OCI-LY7 (cell line): Measurements from ENCODE around the gene LMOD1. TPM values are rescaled to one million over a fixed set of nuclear protein-coding genes. Genes with fewer than 3 reads are reported as not detected.

ENCODE experiments used
- BruUV-seq: library from RNA; stranded (reverse); fragments of 400-500 nt; replicated peaks from 2 replicates; lab custom pipeline; 2021; lab: Mats Ljungman, UMichigan
- CTCF ChIA-PET: fragments of 300-600 bp; sonication (Branson Sonifier 250); formaldehyde crosslinking; loops from one replicate; lab custom pipeline; 2022; ENCODE audit warnings: antibody characterized with exemption; ENCODE audit not compliant: unreplicated experiment; lab: Charles Lee
- POLR2A ChIA-PET: fragments of 300-600 bp; sonication (Branson Sonifier 250); formaldehyde crosslinking; loops from one replicate; lab custom pipeline; 2022; ENCODE audit warnings: antibody characterized with exemption; lab: Charles Lee
- DNase-seq: peaks from one replicate; pipeline ENCODE4 v3.0.0-alpha.2; 2015; ENCODE audit warnings: low spot score
- H2AFZ ChIP-seq: fragments of 200-600 bp; sonication (generic), shearing (Covaris generic); 2 replicates; pipeline ENCODE4 v1.6.1; 2014; ENCODE audit warnings: mild to moderate bottlenecking, antibody characterized with exemption, low read length, moderate library complexity
- H3K27ac ChIP-seq: fragments of 200-600 bp; sonication (generic); 2 replicates; pipeline ENCODE4 v1.5.1; 2014; ENCODE audit warnings: mixed run types, low read depth, mild to moderate bottlenecking, moderate library complexity, low read length, inconsistent platforms; ENCODE audit not compliant: poor library complexity, severe bottlenecking
- H3K36me3 ChIP-seq: fragments of 200-600 bp; sonication (generic); 2 replicates; pipeline ENCODE4 v1.6.1; 2014; ENCODE audit warnings: mild to moderate bottlenecking, antibody characterized with exemption, low read length, moderate library complexity, mixed read lengths; ENCODE audit not compliant: insufficient read depth
- H3K4me1 ChIP-seq: fragments of 200-600 bp; sonication (generic); 2 replicates; pipeline ENCODE4 v1.5.1; 2014; ENCODE audit warnings: mild to moderate bottlenecking, low read length; ENCODE audit not compliant: insufficient read depth, poor library complexity, severe bottlenecking
- H3K4me2 ChIP-seq: fragments of 200-600 bp; sonication (generic); 2 replicates; pipeline ENCODE4 v1.6.1; 2014; ENCODE audit warnings: mild to moderate bottlenecking, low read length
- H3K4me3 ChIP-seq: fragments of 200-600 bp; sonication (generic); 2 replicates; pipeline ENCODE4 v1.5.1; 2014; ENCODE audit warnings: mild to moderate bottlenecking, low read depth, low read length; ENCODE audit not compliant: poor library complexity, severe bottlenecking
- H3K79me2 ChIP-seq: fragments of 200-600 bp; sonication (generic); 2 replicates; pipeline ENCODE4 v1.6.1; 2016; ENCODE audit warnings: low read depth, mild to moderate bottlenecking, low read length, moderate library complexity, mixed read lengths; ENCODE audit not compliant: insufficient read depth
- H3K9me2 ChIP-seq: fragments of 200-600 bp; sonication (generic); 2 replicates; pipeline ENCODE4 v1.6.1; 2016; ENCODE audit warnings: mild to moderate bottlenecking, low read length, mixed read lengths; ENCODE audit not compliant: insufficient read depth
- H3K9me3 ChIP-seq: fragments of 200-600 bp; sonication (generic); 2 replicates; pipeline ENCODE4 v1.6.1; 2014; ENCODE audit warnings: mild to moderate bottlenecking, mixed run types, low read length, mixed read lengths
- H4K20me1 ChIP-seq: fragments of 200-600 bp; sonication (generic); 2 replicates; pipeline ENCODE4 v1.6.1; 2014; ENCODE audit warnings: mild to moderate bottlenecking, antibody characterized with exemption, low read length, moderate library complexity, mixed read lengths; ENCODE audit not compliant: insufficient read depth
- CTCF ChIP-seq: fragments of 200-600 bp; sonication (generic); conservative IDR thresholded peaks from 2 replicates; pipeline ENCODE4 v1.5.1; 2014; ENCODE audit warnings: mild to moderate bottlenecking, antibody characterized with exemption, low read length, moderate library complexity, mixed read lengths
- EZH2phosphoT487 ChIP-seq: fragments of 200-600 bp; sonication (generic); IDR thresholded peaks from 2 replicates; pipeline ENCODE4 v1.6.1; 2018; ENCODE audit warnings: low read depth, borderline replicate concordance, mild to moderate bottlenecking, mixed run types, antibody characterized with exemption, low read length, moderate library complexity, mixed read lengths
- intact Hi-C: fragments of 100-400 bp; cut with micrococcal nuclease; formaldehyde crosslinking; loops from one replicate; pipeline ENCODE4 v1.10.0; 2022; ENCODE audit not compliant: unreplicated experiment
- total RNA-seq, 2 experiments: library from RNA; depleted of rRNA in 1 of 2; stranded (reverse); fragments of >200 nt in 1 of 2; shearing (Covaris generic) in 1 of 2; gene quantifications; 2 replicates each; pipeline ENCODE4 v1.2.3, GENCODE V29; 2014 to 2022

LMOD1 gene
- total RNA-seq, 2 experiments from 2014 or later = not detected

- Histone ChIP-seq H2AFZ (no peak overlapping the region), H3K4me1 (no peaks in the 10 kb centered on the region), H3K9me3 (no peaks in the 10 kb centered on the region), H3K36me3 (no peaks in the 10 kb centered on the region), H3K4me2 (no peak overlapping the region), H3K4me3 (no peak overlapping the region), H3K9me2 (no peaks in the 10 kb centered on the region), H4K20me1 (no peaks in the 10 kb centered on the region), H3K79me2 (no peaks in the 10 kb centered on the region), H3K27ac (no peak overlapping the region)
- BruUV-seq = no TSS peak
- intact Hi-C loops = no loop called here
- CTCF ChIA-PET = no interaction called here
- DNase-seq = no peak
- TF ChIP-seq CTCF = no peak
- TF ChIP-seq EZH2phosphoT487 = no peak
- POLR2A ChIA-PET = no interaction called here
Measured at GRCh38 chr1:201905234-201905890, 41.0 kb downstream of the LMOD1 start.

- intact Hi-C loops = no loop called here
- H3K79me2 ChIP-seq = no peaks in the 10 kb centered on the region
- ChIA-PET CTCF (interaction anchor here (0.6 kb wide), 1 partner anchor 307 kb away, joined by 3 read pairs; no protein-coding TSS in a partner anchor), POLR2A (interaction anchor here (0.5 kb wide), 1 partner anchor 651 kb away, joined by 3 read pairs; no protein-coding TSS in a partner anchor)
- H3K9me2 ChIP-seq = no peaks in the 10 kb centered on the region
- no peaks in the 10 kb centered on the region for H3K4me1 ChIP-seq
- no TSS peak for BruUV-seq
- H3K4me3 ChIP-seq = no peak overlapping the region
- H3K4me2 ChIP-seq = no peak overlapping the region
- TF ChIP-seq CTCF (no peak), EZH2phosphoT487 (no peak)
- no peaks in the 10 kb centered on the region for H3K36me3 ChIP-seq
- no peak overlapping the region for H2AFZ ChIP-seq
- H3K9me3 ChIP-seq = no peaks in the 10 kb centered on the region
- H3K27ac ChIP-seq = no peak overlapping the region
- no peaks in the 10 kb centered on the region for H4K20me1 ChIP-seq
- DNase-seq = no peak
Measured at GRCh38 chr1:201904579-201904978, 41.8 kb downstream of the LMOD1 start.

- no peak for DNase-seq
- H3K27ac ChIP-seq = no peak overlapping the region
- BruUV-seq = no TSS peak
- H3K36me3 ChIP-seq = no peaks in the 10 kb centered on the region
- H2AFZ ChIP-seq = no peak overlapping the region
- H3K9me2 ChIP-seq = no peaks in the 10 kb centered on the region
- no peaks in the 10 kb centered on the region for H3K79me2 ChIP-seq
- no peak for TF ChIP-seq EZH2phosphoT487
- TF ChIP-seq CTCF = no peak
- intact Hi-C loops = no loop called here
- H3K4me1 ChIP-seq = no peaks in the 10 kb centered on the region
- no peak overlapping the region for H3K4me3 ChIP-seq
- H3K9me3 ChIP-seq = no peaks in the 10 kb centered on the region
- POLR2A ChIA-PET = no interaction called here
- H3K4me2 ChIP-seq = no peak overlapping the region
- no peaks in the 10 kb centered on the region for H4K20me1 ChIP-seq
- CTCF ChIA-PET = no interaction called here
Measured at GRCh38 chr1:201903135-201903534, 43.2 kb downstream of the LMOD1 start.
